Amniotic epithelial cell (primary cell): ENCODE results near the gene CDK5RAP2.

Experiments used
- DNase-seq: peaks from one replicate; pipeline ENCODE4 v3.0.0-alpha.2; 2010; ENCODE audit warnings: low read depth

Gene CDK5RAP2

DNA sequence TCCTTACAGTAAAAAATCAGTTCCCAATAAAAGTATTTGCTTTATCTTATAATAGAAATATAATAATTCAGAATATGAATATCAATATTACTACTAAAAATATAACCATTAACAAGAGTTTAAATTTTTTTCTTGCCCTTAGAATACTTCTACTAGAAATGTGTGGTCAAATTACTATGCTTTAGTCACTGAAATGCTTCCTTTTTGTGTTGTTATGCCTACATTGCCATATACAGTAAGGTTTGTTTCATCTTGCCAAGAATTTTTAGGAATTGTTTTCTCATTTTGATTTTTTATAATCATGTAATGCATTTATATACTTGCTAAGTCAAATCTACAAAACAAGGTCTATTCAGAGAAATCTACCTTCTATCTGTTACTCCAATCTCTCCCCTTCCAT lies 181.7 kb downstream of the CDK5RAP2 start:
- DNase-seq = no peak

DNA sequence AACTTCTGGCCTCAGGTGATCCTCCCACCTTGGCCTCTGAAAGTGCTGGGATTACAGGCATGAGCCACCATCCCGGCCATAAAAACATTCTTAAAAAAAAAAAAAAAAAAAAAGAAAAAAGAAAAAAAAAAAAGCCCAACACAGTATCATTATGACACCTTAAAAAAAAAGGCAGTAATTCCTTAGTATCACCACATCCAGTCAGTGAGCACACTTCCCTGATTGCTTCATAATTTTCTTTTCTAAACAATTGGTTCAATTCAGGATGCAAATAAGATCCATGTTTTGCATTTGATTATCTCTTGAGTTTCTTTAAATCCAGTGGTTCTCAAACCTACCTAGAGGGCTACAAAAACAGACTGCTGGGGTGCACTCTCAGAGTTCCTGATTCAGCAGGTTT lies 182.5 kb downstream of the CDK5RAP2 start:
- peak; percentile 30 for DNase-seq

DNA sequence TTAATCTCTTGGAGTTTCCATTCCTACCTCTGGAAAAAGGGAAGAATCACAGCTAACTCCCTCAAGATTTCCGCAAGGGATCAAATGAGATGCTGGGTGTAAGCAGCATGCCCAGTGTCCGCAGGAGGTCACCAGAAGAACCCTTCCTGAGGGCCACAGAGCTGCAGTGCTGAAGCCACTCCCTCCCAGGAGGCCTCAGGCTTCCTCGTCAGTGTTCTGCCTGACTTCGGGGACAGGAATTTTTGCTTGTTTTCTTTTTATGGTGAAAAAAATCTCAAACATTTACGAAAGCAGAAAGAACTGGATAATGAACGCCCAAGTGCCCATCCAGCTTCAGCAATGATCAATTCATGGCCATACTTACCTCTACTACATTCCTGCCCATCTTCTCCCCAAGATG lies 183.0 kb downstream of the CDK5RAP2 start:
- no peak for DNase-seq

DNA sequence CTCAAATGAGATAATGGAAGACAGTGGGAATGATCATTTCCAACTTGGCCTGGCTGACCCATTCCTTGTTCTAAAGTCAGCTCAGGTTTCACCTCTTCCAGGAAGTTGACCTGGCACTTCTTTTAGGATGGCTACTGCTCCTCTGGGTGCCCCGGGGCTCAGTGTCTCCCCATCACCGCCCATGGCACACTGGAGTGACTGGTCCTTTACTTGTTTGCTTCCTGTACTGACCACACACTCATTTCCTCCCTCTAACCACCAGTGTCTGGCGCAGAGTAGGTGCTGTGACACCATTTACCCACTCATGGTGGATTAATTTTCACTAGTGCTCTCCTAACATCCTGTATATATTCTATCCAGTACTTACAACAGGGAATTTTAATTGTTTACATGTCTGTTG lies 183.5 kb downstream of the CDK5RAP2 start:
- no peak for DNase-seq

DNA sequence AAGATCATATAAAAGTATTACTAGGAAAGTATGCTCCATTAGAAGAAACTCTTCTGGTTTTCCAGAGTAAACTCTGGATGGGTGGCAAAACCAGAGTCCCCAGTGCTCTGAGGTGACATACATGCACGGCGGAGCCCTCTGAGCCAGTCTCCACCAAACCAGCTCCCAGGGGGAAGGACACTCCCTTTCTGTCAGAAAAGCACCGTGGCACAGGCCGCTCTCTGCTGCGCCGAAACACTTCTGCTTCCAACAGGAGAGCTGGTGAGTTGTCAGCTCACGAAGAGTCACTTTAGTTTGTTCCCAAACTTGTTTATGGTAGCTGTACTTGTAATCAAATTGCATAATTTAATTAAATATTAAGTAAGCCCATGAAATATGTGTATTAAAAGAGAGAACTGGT lies 184.6 kb downstream of the CDK5RAP2 start:
- no peak for DNase-seq

DNA sequence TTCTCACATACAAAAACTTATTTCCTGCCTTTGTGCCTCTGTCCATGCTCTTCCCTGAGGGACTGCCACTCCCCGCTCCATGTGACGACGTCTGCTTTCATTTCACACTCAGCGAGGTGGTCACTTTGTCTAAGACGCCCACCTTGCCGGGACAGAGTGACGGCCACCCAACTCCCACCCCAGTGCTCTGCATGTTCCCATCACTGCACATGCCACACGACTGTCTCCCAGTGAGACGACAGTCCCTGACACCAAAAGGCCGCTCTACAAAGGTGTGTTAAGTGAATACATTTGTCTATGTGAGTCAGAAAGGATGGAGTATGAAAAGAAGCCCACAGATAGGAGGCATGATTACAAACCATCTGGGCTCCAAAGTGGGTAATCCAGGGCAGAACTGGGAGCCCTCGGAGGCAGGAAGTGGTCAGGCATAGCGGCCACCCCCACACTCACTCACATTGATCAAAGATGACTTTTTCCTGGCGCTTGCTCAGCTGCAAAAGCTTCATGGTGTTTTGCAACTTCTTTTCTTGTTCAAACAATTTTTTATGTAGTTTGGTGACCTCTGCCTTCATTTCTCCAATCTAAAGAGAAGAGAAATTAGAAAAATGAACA lies 185.8 kb downstream of the CDK5RAP2 start:
- DNase-seq = peak; percentile 98

DNA sequence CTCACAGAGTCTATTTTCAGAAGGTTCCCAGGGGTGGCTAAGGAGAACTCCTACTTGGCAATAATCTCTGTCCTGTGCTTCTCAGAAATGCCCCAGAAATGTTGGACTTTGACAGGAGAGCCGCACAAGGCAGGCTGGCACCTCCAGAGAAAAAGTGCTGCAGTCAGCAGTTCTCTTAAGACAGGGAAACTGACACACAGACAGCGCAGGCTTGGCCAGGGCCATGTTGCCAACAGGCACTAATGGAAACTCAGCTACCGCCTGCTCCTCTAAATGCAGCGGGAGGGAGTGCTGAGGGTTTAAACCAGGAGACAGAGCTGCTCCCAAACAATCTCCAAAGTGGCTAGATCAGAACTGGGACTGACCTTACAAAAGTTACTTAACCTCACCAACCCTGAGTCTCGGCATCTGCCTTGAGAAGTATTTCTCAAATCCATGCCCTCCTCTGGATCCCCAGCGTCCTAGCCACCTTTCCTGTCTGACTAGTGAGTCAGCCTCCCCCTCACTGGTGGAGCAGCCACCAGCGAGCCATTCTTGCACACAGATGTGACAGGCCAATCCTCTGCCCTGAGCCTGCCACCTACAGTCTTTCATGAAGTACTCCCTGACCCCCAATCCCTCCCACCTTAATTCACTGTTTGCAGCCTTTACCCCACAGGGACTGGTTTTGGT lies 186.4 kb downstream of the CDK5RAP2 start:
- peak; percentile 36 for DNase-seq

DNA sequence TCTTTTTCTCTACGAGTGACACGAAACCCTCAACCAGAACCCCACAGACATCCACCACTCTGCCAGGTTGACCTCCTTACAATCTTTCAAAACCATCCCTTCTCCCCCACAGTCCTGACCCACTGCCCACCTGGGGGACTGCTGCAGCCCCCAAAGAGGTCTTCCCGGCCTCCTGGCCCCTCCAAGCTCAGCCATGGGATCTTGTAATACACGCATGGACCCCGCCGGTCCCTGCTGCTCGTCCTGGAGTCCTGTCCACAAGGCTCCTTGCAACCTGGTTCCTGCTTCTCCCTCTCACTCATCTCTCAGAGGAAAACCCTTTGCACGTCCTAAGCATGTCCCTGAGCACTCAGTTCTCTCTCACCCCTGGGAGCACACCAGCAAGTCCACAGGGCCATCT lies 187.3 kb downstream of the CDK5RAP2 start:
- no peak for DNase-seq

DNA sequence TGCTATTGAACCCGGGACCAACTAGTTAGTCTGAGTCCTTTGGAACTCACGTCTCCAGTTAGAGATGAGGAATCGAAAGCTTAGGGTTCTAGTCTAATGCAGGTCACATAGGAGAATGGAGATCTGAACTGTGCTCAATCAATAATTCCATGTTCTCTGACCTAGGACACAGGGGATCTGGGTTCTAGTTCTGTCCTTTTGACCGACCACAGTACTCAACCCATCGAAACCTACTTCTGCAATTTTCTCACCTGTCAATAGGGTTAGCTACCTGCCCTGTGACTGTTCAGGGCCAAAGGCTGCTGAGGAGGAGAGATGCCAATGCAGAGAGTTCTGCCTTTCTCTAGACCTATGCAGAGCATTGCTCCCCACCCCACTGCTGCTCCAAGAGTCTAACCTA lies 187.7 kb downstream of the CDK5RAP2 start:
- no peak for DNase-seq

DNA sequence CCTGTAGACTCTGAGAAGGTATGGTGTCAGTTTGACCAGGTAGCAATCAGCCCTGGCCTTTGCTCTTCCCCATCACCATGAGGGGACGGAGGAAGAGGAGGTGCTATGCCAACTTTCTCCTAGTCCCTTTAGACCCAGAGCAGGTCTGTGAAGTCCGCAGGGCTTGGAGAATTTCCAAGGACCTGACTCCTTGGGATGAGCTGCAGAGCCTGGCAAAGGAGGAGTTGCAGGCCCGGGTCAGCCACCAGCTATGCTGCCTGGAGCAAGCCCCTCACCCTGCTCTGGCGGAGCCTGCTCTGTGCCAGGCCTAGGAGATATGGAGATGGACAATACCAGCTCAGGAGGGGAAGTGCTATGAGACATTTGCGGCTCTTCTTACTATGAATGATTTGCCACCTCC lies 188.3 kb downstream of the CDK5RAP2 start:
- no peak for DNase-seq

DNA sequence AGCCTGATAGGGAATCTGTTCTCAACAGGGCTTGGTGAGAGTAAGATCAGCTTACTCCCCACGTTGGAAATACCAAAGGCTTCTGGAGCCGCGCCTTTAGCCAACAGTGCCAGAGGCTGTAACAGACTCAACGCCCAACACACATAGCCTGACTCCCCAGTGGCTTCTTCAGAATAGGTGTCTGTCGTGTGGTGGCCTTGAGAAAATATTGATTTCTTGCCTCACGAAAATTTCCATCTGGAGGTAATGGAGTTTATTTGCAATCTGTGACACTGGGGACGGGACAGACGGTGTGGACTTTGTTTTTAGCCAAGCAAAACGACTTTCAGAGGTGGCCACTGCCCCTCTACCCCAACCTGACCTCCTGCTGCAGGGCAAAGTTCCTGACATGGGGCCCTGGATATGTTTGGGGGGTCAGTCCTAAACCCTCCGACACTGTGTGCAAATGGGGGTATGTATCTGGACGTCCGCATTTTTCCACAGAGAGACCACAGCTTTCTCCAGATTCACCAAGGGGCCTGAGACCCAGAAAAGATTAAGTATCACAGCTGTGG lies 189.3 kb downstream of the CDK5RAP2 start:
- no peak for DNase-seq

DNA sequence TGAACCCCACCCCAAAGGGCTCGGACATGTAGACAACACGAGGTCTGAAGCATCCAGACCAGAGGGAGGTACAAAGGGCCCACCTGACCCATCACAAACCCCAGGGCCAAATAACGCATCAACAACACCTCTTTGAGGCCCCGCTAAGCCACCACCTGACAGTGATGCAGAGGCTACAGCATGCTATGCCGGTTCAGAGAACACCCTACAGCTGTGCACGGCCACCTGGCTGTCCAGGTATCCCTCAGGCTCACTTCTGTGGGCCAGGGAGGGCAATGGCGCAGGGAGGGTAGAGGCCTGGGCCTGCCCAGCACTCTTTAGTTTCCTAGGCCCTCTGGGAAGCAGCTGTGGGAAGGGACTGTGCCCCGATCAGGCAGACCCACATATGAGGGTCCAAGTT lies 190.1 kb downstream of the CDK5RAP2 start:
- DNase-seq = no peak

DNA sequence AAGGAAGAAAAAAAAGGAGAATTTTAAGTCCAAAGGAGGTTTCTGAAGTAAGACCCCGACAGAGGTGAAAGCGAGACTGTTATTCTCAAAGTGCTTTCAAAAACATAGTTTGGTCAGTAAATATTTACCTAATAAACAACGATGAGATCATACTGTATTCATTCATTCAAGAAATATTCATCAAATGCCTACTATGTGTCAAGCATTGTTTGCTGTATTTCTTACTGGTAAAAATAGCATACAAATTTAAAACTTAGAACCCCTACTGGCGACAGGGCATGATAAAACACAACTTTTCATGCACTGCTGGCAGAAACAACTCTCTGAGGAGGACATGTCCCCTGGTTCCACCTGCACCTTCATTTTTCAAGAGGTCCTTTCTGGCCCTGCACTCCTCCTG lies 190.7 kb downstream of the CDK5RAP2 start:
- no peak for DNase-seq

DNA sequence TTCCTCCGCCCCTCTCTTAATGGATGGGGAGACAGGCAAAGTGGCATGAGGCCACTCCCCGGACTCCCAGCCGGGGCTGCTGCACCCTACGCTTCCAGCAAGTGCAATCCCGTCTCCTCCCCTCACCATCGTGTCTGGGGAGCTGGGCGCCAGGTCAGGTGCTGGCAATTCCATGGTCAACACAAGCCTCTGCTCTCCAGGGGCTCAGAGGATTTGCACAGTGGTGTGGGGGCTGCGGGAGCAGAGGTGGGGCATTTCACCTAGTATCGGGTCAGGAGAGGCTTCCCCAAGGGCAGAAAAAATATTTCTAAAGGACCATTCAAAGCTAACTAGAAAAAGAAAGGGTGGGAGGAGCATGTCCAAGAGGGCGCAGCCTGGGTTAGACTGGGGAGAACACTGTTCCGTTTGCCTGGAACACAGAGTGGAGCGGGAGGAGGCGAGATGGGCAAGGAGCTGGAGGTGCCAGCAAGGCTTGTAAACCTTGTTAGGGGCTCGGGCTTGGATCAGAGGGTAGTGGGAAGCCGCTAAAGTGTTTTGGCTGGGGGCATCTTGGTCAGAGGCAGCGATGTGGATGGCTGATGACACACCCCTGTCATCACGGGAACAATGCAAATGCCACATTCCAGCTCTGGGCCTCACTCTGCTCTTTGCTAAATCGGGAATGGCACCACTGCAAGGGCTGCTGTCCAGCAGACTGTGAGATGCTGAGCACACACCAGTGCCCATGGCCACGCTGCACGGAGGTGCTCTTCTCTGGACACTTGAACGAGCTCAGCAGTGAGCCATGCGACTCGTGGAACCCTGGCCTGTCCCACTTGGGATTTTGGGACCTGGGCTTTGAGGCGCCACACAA lies 191.7 kb downstream of the CDK5RAP2 start:
- no peak for DNase-seq

DNA sequence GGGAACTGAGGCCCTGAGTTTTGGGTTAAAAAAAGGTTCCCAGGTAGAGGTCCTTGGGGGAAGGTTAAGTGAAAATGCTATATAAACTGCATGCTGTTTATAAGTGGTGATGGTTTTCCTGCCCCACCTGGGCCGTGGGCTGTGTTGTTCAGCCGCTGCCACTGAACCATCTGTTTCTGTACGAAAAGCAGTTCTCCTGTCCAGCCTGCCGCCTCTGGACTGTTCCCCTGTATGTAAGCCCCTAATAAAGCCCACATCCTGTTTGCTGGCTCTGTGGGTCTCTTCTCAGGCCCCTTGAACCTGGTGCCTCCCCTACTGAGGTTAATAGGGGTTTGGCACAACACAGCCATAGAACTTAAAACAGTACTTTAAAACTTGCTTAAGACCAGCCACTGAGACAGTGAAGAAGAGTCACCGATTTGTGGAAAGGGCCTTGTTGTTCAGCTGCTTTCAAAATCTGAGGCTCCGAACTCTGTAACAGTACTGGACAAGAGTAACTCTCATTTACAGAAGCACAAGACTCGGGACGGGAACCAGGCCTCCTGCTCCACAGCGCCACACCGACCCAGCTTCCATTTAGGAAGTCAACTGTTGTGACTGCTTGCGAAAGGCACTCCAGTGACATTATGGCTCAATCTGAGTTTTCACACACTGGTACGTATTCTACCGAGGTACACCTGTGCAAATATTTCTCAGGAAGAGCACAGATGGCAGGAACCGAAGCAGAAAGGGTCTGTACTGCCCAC lies 192.5 kb downstream of the CDK5RAP2 start:
- no peak for DNase-seq

DNA sequence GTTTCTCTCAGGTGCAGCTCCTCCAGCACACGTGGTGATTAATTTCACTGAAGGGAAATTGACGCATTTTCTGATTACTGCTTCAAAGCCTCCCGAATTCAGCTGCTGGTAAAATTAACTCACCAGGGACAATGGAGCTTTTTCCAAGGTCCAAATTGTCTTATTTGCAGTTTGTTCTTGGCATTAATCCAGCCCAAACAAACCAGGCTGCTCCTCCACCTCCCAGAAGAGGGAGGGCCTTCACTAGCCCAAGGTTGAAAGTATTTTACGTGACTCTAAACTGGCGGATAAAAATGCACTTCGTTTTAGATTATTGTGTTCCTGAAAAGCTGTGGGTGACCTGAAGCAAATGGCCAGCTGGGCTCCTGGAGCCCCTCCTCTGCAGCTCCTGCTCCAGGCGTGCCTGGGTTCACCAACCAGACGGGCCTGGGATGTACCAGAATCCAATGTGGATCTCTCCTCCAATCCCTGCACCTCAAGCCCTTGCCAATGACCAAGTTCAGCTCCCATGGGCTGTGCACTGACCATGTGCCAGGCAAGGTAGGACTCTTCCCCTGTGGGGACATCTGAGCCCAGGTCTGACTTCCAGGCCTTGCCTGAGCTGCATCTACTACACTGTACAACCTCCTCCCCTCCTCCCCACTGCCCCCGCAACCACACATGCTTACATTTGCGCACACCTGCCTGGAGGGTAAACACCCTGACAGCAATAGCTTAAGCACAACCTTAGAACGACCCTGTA lies 193.4 kb downstream of the CDK5RAP2 start:
- peak; percentile 20 for DNase-seq

DNA sequence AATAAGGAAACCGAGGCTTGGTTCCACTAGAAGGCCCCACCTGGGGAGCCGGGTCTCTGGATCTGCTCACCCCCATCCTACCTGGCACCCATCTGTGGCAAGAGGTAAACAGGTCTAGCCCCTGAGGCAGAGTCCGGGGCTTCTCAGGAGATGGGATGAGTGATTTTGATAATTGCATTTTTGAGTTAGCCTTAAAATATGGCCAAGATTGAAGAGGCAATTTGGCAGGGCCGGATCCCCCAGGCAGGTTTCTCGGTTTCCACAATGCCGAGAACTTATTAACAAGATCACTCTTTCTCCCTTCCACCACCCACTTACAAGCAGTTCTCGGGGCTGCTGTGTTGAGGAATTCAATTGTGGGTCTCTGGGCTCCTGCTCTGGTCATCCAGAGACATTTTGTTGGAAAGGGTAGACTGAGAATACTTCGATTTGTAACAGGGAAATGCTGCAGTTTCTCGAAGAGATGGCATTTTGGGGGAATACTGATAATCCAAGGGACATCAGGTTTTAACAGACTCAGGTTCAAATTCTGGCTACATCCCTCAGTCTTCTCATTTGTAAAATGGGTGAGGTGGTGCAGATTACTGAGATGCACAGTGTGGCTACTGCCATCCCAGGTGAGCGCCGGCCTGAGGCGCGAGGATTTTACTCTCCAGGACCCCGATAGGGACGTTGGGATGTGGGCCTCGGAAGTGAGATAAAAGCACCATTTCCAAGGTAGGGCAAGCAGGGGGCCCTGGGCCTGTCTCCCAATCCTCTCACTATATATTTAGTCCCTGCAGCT lies 194.2 kb downstream of the CDK5RAP2 start:
- no peak for DNase-seq

DNA sequence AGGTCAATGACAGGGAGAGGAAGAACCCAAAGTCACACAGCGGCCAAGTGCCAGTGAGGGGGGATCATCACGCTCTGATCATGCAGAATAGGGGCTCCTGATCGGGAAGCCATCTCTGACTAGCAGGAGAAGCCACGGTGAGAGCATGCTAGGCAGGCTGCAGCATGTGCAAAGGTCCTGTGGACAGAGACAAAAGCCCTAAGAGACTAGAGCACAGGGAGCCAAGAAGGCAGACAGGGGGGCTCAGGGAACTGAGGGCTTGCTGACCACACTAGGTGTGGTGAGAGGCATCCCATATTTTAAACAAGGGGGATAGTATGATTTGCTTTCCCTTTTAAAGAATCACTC lies 195.1 kb downstream of the CDK5RAP2 start:
- DNase-seq = no peak

DNA sequence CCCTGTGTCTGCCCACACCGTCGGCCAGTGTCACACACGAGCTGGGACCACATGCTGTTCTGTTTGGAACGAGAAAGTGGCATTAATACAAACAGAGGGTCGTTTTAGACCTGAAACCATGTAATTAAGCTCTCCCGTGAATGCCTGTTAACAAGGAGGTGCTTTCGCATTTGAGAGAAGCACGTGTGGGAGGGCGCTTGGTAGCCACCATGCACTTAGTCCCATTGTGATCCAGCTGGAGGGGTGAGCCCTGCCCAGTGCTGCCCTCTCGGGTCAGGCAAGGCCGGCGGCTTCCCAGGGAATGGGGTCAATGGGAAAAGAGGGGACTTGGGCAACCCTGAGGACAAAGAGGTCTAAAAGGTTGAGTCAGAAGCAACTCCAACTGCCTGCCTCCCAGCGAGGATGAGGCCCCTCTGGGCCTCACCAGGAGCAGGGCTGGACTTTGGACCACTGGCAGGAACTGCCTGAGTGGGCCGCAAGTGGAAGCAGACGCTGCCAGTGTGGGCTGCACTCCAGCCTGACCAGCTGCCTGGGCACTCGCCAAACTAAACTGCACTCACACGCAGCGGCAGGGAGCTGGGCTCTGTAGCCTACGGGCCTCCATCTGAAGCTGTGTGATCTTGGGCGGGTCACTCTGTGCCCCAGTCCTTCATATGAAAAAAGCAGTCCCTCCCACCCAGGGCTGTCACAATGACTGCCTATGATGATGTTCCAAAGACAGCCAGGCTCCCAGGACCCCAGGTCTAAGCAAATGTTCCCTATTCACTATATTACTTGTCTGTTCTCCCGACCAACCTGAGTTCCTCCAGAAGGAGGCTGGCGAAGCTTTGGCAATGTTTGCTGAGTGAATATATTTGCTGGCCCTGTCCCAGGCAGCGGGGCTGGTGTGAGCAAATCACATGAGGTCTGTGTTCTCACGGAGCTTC lies 195.7 kb downstream of the CDK5RAP2 start:
- DNase-seq = peak; percentile 34

DNA sequence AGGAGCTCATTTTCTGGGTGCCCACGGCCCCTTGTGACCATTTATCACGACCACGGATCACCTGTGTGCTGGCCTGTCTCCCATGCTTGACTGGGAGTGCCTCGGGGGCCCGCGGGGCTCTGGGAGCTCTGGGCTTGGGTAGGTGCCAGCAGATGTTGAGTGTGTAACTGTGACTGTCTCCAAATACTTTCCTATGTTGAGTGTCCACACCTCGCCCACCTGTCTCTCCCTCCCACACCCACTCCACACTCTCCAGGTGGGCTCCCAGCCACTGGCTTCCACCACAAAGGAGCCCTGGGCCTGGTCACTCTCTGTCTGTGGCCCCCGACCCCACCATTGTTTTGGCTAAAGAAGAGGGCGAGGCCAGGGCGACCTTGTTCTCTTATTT lies 196.4 kb downstream of the CDK5RAP2 start:
- DNase-seq = no peak
